ENCODE results near the gene RTL10.

DNA sequence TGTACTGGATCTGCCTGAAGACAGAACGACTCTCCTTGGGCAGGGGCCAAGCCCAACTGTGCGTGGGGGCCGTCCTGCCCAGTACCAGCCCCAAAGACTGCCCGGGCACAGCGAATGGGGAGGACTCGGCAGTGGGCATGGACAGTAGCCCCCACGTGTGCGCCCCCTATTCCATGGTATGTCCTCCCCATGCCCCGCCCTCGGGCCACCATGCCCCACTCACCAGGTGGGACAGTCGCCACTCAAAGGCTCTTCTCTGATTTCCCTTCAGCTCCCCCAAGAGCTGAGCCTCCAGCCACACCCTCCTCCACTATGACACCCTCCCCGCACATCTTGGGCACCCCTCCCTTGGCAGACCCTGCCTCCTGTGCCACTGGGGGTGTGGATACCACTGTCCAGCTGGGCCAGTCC is 43.5 kb downstream of the RTL10 start:
- TF ChIP-seq EP300 (IDR thresholded peaks at IDR 0.05; ENCODE audit: low read depth in 2 of 2, low read length in 2 of 2) (no peak), EP300 (CRISPR knock-in tag; IDR thresholded peaks at IDR 0.05; ENCODE audit: borderline replicate concordance) (no peak), RAD21 (CRISPR knock-in tag; IDR thresholded peaks at IDR 0.05) (no peak), NFYB (CRISPR knock-in tag; IDR thresholded peaks at IDR 0.05) (no peak), POLR2AphosphoS5 (IDR thresholded peaks at IDR 0.05; ENCODE audit: low read depth, low read length) (no peak), NFIC (IDR thresholded peaks at IDR 0.05; ENCODE audit: low read length) (no peak), HES4 (CRISPR knock-in tag; IDR thresholded peaks at IDR 0.05; ENCODE audit: borderline replicate concordance) (no peak)
- TF ChIP-seq, protein P1, sequence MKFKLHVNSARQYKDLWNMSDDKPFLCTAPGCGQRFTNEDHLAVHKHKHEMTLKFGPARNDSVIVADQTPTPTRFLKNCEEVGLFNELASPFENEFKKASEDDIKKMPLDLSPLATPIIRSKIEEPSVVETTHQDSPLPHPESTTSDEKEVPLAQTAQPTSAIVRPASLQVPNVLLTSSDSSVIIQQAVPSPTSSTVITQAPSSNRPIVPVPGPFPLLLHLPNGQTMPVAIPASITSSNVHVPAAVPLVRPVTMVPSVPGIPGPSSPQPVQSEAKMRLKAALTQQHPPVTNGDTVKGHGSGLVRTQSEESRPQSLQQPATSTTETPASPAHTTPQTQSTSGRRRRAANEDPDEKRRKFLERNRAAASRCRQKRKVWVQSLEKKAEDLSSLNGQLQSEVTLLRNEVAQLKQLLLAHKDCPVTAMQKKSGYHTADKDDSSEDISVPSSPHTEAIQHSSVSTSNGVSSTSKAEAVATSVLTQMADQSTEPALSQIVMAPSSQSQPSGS (CRISPR knock-in tag; IDR thresholded peaks at IDR 0.05) = no peak
- TF ChIP-seq, protein P2, sequence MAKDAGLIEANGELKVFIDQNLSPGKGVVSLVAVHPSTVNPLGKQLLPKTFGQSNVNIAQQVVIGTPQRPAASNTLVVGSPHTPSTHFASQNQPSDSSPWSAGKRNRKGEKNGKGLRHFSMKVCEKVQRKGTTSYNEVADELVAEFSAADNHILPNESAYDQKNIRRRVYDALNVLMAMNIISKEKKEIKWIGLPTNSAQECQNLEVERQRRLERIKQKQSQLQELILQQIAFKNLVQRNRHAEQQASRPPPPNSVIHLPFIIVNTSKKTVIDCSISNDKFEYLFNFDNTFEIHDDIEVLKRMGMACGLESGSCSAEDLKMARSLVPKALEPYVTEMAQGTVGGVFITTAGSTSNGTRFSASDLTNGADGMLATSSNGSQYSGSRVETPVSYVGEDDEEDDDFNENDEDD (CRISPR knock-in tag; IDR thresholded peaks at IDR 0.05; ENCODE audit: borderline replicate concordance) = no peak

All from HepG2 (cell line).